ENCODE data around the gene GRAMD1C. TPM values are rescaled to one million over a fixed set of nuclear protein-coding genes. Genes with fewer than 3 reads are reported as not detected.

GRAMD1C gene
- total and polyA plus RNA-seq, 7 donors, result 0.20 to 0.81 (median 0.53) TPM

- TF ChIP-seq, protein P1, sequence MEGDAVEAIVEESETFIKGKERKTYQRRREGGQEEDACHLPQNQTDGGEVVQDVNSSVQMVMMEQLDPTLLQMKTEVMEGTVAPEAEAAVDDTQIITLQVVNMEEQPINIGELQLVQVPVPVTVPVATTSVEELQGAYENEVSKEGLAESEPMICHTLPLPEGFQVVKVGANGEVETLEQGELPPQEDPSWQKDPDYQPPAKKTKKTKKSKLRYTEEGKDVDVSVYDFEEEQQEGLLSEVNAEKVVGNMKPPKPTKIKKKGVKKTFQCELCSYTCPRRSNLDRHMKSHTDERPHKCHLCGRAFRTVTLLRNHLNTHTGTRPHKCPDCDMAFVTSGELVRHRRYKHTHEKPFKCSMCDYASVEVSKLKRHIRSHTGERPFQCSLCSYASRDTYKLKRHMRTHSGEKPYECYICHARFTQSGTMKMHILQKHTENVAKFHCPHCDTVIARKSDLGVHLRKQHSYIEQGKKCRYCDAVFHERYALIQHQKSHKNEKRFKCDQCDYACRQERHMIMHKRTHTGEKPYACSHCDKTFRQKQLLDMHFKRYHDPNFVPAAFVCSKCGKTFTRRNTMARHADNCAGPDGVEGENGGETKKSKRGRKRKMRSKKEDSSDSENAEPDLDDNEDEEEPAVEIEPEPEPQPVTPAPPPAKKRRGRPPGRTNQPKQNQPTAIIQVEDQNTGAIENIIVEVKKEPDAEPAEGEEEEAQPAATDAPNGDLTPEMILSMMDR (IDR thresholded peaks at IDR 0.05), result no peak
- DNase-seq (no peak), ATAC-seq (no peak)
- intact Hi-C loops (cut with DNase I), result loop anchor here in 1 of 2 donors (10.0 kb wide), 1 partner anchor 1982 kb away; no protein-coding TSS in a partner anchor
- Histone ChIP-seq H3K4me3 (no peak overlapping the region), H3K36me3 (ENCODE audit: insufficient read depth in 1 of 2, low read depth in 1 of 2) (no peaks in the 10 kb centered on the region), H3K27me3 (ENCODE audit: insufficient read depth in 3 of 3, low read length in 2 of 3) (no peaks in the 10 kb centered on the region), H3K9me3 (peaks cover 3% of the 10 kb centered on the region), H3K4me1 (no peaks in the 10 kb centered on the region), H3K27ac (no peak overlapping the region)
- 86 to 90% (median 89%) methylated on average over 5 of the region's 5 CpGs for WGBS, 3 donors
Measured at GRCh38 chr3:113832477-113833164, 6.0 kb upstream of the GRAMD1C start.

DNA sequence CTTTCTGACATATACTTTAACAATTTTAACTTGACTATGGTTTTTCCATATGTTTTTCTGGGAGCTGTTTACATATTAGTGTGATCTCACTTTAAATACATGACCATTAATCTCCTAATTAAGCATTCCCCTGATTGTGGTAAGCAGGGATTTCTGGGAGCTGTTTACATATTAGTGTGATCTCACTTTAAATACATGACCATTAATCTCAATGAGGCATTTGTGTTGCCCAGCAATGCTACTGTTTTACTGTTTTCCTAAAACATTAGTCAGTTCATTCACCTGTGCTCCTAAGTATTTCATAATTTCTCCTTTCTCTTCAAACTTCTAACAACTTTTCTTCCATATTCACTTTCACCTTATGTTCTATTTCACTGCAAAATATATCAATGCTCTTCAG is 3.6 kb upstream of the GRAMD1C start:
- no peaks in the 10 kb centered on the region for H3K4me1 ChIP-seq
- intact Hi-C loops (cut with DNase I), result loop anchor here in 1 of 2 donors (5.0 to 10.0 kb wide), 3 partner anchors 88 to 1980 kb away; partner anchors contain the start of genes ATP6V1A, CCDC191, NAA50 and QTRT2
- no peaks in the 10 kb centered on the region for H3K27me3 ChIP-seq (ENCODE audit: insufficient read depth in 3 of 3, low read length in 2 of 3)
- DNase-seq, result no peak
- H3K36me3 ChIP-seq (ENCODE audit: insufficient read depth in 1 of 2, low read depth in 1 of 2), result no peaks in the 10 kb centered on the region
- ATAC-seq, result no peak
- peaks cover 3% of the 10 kb centered on the region for H3K9me3 ChIP-seq
- no peak overlapping the region for H3K27ac ChIP-seq
- TF ChIP-seq, protein P1 (IDR thresholded peaks at IDR 0.05), result no peak
- H3K4me3 ChIP-seq, result no peak overlapping the region

- H3K27me3 ChIP-seq (ENCODE audit: insufficient read depth in 3 of 3, low read length in 2 of 3), result no peaks in the 10 kb centered on the region
- ATAC-seq (no peak), DNase-seq (no peak)
- no peak overlapping the region for H3K4me3 ChIP-seq
- intact Hi-C loops (cut with DNase I), result loop anchor here in 1 of 2 donors (5.0 to 10.0 kb wide), 3 partner anchors 92 to 1975 kb away; partner anchors contain the start of genes ATP6V1A, CCDC191, NAA50 and QTRT2
- no peaks in the 10 kb centered on the region for H3K4me1 ChIP-seq
- TF ChIP-seq, protein P1 (IDR thresholded peaks at IDR 0.05), result no peak
- no peak overlapping the region for H3K27ac ChIP-seq
- H3K36me3 ChIP-seq (ENCODE audit: insufficient read depth in 1 of 2, low read depth in 1 of 2), result no peaks in the 10 kb centered on the region
- WGBS, 3 donors, result 72 to 76% (median 74%) methylated on average over 2 of the region's 2 CpGs
- no peaks in the 10 kb centered on the region for H3K9me3 ChIP-seq
Measured at GRCh38 chr3:113839551-113839950, 963 bp downstream of the GRAMD1C start.

GRCh38 chr3:113844622-113845222 is 6.1 kb downstream of the GRAMD1C start:
- no peaks in the 10 kb centered on the region for H3K9me3 ChIP-seq
- no peak overlapping the region for H3K27ac ChIP-seq
- H3K4me1 ChIP-seq, result no peaks in the 10 kb centered on the region
- DNase-seq (no peak), ATAC-seq (peak in 1 of 4 donors; percentile 55)
- H3K36me3 ChIP-seq (ENCODE audit: insufficient read depth in 1 of 2, low read depth in 1 of 2), result no peaks in the 10 kb centered on the region
- no peak overlapping the region for H3K4me3 ChIP-seq
- intact Hi-C loops (cut with DNase I), result loop anchor here (5.0 to 10.0 kb wide), 2 partner anchors 68 to 210 kb away; partner anchors contain the start of genes CCDC191 (in 1 of the 2) and QTRT2 (in 1 of the 2)
- TF ChIP-seq, protein P1 (IDR thresholded peaks at IDR 0.05), result peak; percentile 53
- 45 to 52% (median 50%) methylated on average over 4 of the region's 4 CpGs for WGBS, 3 donors
- H3K27me3 ChIP-seq (ENCODE audit: insufficient read depth in 3 of 3, low read length in 2 of 3), result no peaks in the 10 kb centered on the region
